ENCODE data around the gene CFAP97. TPM values are rescaled to one million over a fixed set of nuclear protein-coding genes. Genes with fewer than 3 reads are reported as not detected.

Gene CFAP97
- 10 to 100 TPM; 25.7 to 39.0 TPM for total RNA-seq
- polyA plus RNA-seq (ENCODE audit: insufficient read length in 6 of 6) = 10 to 100 TPM; 36.0 to 46.0 (median 42.4) TPM
- long read RNA-seq, donor 1, full-length matches to known transcripts = 5 of 51 reads
- long read RNA-seq, donor 1, partial matches to known transcripts = 46 of 51 reads
- long read RNA-seq, donor 1, other reads (novel, unspliced or antisense) = 0 of 51 reads
- long read RNA-seq, donor 2, full-length matches to known transcripts = 3 of 16 reads
- long read RNA-seq, donor 2, partial matches to known transcripts = 13 of 16 reads
- long read RNA-seq, donor 2, other reads (novel, unspliced or antisense) = 0 of 16 reads
- long read RNA-seq, donor 3, full-length matches to known transcripts = 6 of 6 reads
- long read RNA-seq, donor 3, partial matches to known transcripts = 0 of 6 reads
- long read RNA-seq, donor 3, other reads (novel, unspliced or antisense) = 0 of 6 reads
- long read RNA-seq, donor 4, partial matches to known transcripts = 13 of 15 reads
- long read RNA-seq, donor 4, other reads (novel, unspliced or antisense) = 2 of 15 reads
- long read RNA-seq, donor 5, full-length matches to known transcripts = 8 of 18 reads
- long read RNA-seq, donor 5, partial matches to known transcripts = 10 of 18 reads
- long read RNA-seq, donor 5, other reads (novel, unspliced or antisense) = 0 of 18 reads
- long read RNA-seq, donor 6, full-length matches to known transcripts = 3 of 25 reads
- long read RNA-seq, donor 6, partial matches to known transcripts = 22 of 25 reads
- long read RNA-seq, donor 6, other reads (novel, unspliced or antisense) = 0 of 25 reads
- long read RNA-seq, donor 7, full-length matches to known transcripts = 5 of 5 reads
- long read RNA-seq, donor 7, partial matches to known transcripts = 0 of 5 reads
- long read RNA-seq, donor 7, other reads (novel, unspliced or antisense) = 0 of 5 reads
- long read RNA-seq, donor 8, full-length matches to known transcripts = 10 of 15 reads
- long read RNA-seq, donor 8, partial matches to known transcripts = 0 of 15 reads
- long read RNA-seq, donor 8, other reads (novel, unspliced or antisense) = 5 of 15 reads
- long read RNA-seq, donor 9 = 0 reads
- long read RNA-seq, donor 10, partial matches to known transcripts = 12 of 13 reads
- long read RNA-seq, donor 10, other reads (novel, unspliced or antisense) = 1 of 13 reads
- long read RNA-seq, donor 11, full-length matches to known transcripts = 3 of 15 reads
- long read RNA-seq, donor 11, partial matches to known transcripts = 12 of 15 reads
- long read RNA-seq, donor 11, other reads (novel, unspliced or antisense) = 0 of 15 reads
- long read RNA-seq, donor 12, full-length matches to known transcripts = 1 of 1 reads
- long read RNA-seq, donor 12, partial matches to known transcripts = 0 of 1 reads
- long read RNA-seq, donor 12, other reads (novel, unspliced or antisense) = 0 of 1 reads

GRCh38 chr4:185203486-185204237, at the start of gene CFAP97:
CFAP97 (minus strand) TSS chr4:185204000; CDS start chr4:185191196, 12,804 bp downstream.
- intact Hi-C loops (cut with DNase I) = no loop called here
- H3K27ac ChIP-seq = peak within 1 kb of the TSS; percentile 90 to 97
- TF ChIP-seq CTCF (IDR thresholded peaks at IDR 0.05) = no peak
- peaks cover 6 to 35% of the 10 kb centered on the region in 2 donors for H3K4me1 ChIP-seq
- peak; percentile 91 for ATAC-seq
- peak; percentile 87 to 97 (median 94) for DNase-seq
- no peaks in the 10 kb centered on the region for H3K36me3 ChIP-seq
- no peaks in the 10 kb centered on the region for H3K9me3 ChIP-seq
- H3K4me3 ChIP-seq = peak within 1 kb of the TSS; percentile 71 to 81
- H3K27me3 ChIP-seq = peaks cover 0 to 13% of the 10 kb centered on the region in 2 donors

- no peak for ATAC-seq
Observed at GRCh38 chr4:185249105-185249504, 45.3 kb upstream of the CFAP97 start.

GRCh38 chr4:185248393-185249039, 44.7 kb upstream of the CFAP97 start:
- intact Hi-C loops (cut with DNase I) = no loop called here
- no peak overlapping the region for H3K4me3 ChIP-seq
- H3K27ac ChIP-seq = no peak overlapping the region
- peak; percentile 24 for ATAC-seq
- no peak for TF ChIP-seq CTCF (IDR thresholded peaks at IDR 0.05)
- no peaks in the 10 kb centered on the region for H3K4me1 ChIP-seq
- H3K27me3 ChIP-seq = no peaks in the 10 kb centered on the region
- no peaks in the 10 kb centered on the region for H3K9me3 ChIP-seq
- no peak for DNase-seq
- no peaks in the 10 kb centered on the region for H3K36me3 ChIP-seq

More at GRCh38 chr4:185249105-185249504, 45.3 kb upstream of the CFAP97 start:
- H3K4me3 ChIP-seq = no peak overlapping the region
- intact Hi-C loops (cut with DNase I) = no loop called here
- no peaks in the 10 kb centered on the region for H3K36me3 ChIP-seq
- no peak for DNase-seq
- no peaks in the 10 kb centered on the region for H3K27me3 ChIP-seq
- H3K9me3 ChIP-seq = no peaks in the 10 kb centered on the region
- no peak overlapping the region for H3K27ac ChIP-seq
- no peaks in the 10 kb centered on the region for H3K4me1 ChIP-seq
- no peak for TF ChIP-seq CTCF (IDR thresholded peaks at IDR 0.05)

- no peak for TF ChIP-seq CTCF (IDR thresholded peaks at IDR 0.05)
- ATAC-seq (no peak), DNase-seq (no peak)
- Histone ChIP-seq H3K4me1 (no peaks in the 10 kb centered on the region), H3K9me3 (no peaks in the 10 kb centered on the region), H3K4me3 (no peak overlapping the region), H3K27me3 (no peaks in the 10 kb centered on the region), H3K36me3 (no peaks in the 10 kb centered on the region), H3K27ac (no peak overlapping the region)
- intact Hi-C loops (cut with DNase I) = no loop called here
Observed at GRCh38 chr4:185247151-185247550, 43.4 kb upstream of the CFAP97 start.
